K562 (cell line): ENCODE results near the gene SNX19. TPM values are rescaled to one million over a fixed set of nuclear protein-coding genes. Genes with fewer than 3 reads are reported as not detected.

Source experiments
- ATAC-seq: fragments of 200-7000 bp; cut with Tn5 transposase; 3 replicates; pipeline ENCODE4 v1.9.1; 2020; ENCODE audit warnings: moderate library complexity
- BruUV-seq: library from RNA; stranded (reverse); fragments of 400-500 nt; replicated peaks from 2 replicates; lab custom pipeline; 2021; lab: Mats Ljungman, UMichigan
- CTCF ChIA-PET: fragments of 300-600 bp; formaldehyde crosslinking; extraction: SDS; loops from one replicate; lab custom pipeline; 2021; ENCODE audit warnings: low intra/inter-chr PET ratio; lab: Yijun Ruan, JAX
- POLR2A ChIA-PET: fragments of 300-600, 350-650 bp; sonication (Branson Sonifier 250); formaldehyde crosslinking; extraction: SDS; loops from one replicate; lab custom pipeline; 2021; ENCODE audit warnings: antibody characterized with exemption, inconsistent platforms; lab: Yijun Ruan, JAX
- DNase-seq, 4 experiments: peaks; one replicate each; pipeline versions ENCODE4 v3.0.0 to v3.0.0-alpha.2; 2011 to 2018; ENCODE audit warnings: low spot score in 3 of 4, mixed read lengths in 3 of 4; ENCODE audit errors: extremely low read depth in 1 of 4
- FAIRE-seq: peaks from 2 replicates; lab custom pipeline; 2011; peaks lifted over from hg19 to GRCh38; lab: Jason Lieb, UNC
- H2AFZ ChIP-seq: 2 replicates; pipeline ENCODE4 v1.6.0; 2011; ENCODE audit warnings: low read depth, low read length, control low read depth, inconsistent platforms
- H3K27ac ChIP-seq: fragments of 200-600 bp; 3 replicates; pipeline ENCODE4 v1.8.0; 2011; ENCODE audit warnings: low read depth, mild to moderate bottlenecking, control low read depth, inconsistent platforms, low read length, moderate library complexity, mixed read lengths; ENCODE audit errors: extremely low read depth
- H3K27me3 ChIP-seq, 2 experiments: fragments of 300-600 bp in 1 of 2; 2 replicates in 1 of 2; 3 replicates in 1 of 2; pipeline versions ENCODE4 v1.6.0 to v1.8.0; 2011; ENCODE audit warnings: inconsistent platforms in 2 of 2, low read length in 2 of 2, mild to moderate bottlenecking in 1 of 2, mixed read lengths in 1 of 2, moderate library complexity in 1 of 2; ENCODE audit not compliant: control insufficient read depth in 2 of 2, insufficient read depth in 2 of 2
- H3K36me3 ChIP-seq: fragments of 300-600 bp; 3 replicates; pipeline ENCODE4 v1.8.0; 2011; ENCODE audit warnings: mild to moderate bottlenecking, low read length, inconsistent platforms; ENCODE audit not compliant: control insufficient read depth, insufficient read depth
- H3K4me1 ChIP-seq, 2 experiments: fragments of 200-600 bp in 1 of 2; replicated peaks in 1 of 2; 2 replicates in 1 of 2; 3 replicates in 1 of 2; pipeline versions ENCODE4 v1.5.1 to v1.8.0; 2011; ENCODE audit warnings: inconsistent platforms in 2 of 2, low read length in 2 of 2, mild to moderate bottlenecking in 1 of 2, mixed read lengths in 1 of 2, moderate library complexity in 1 of 2; ENCODE audit not compliant: control insufficient read depth in 2 of 2, insufficient read depth in 2 of 2
- H3K4me2 ChIP-seq: 2 replicates; pipeline ENCODE4 v1.6.1; 2011; ENCODE audit warnings: low read length, control low read depth, inconsistent platforms, mixed read lengths; ENCODE audit not compliant: insufficient read depth
- H3K4me3 ChIP-seq: fragments of 200-600 bp; sonication (generic), shearing (Covaris generic); 2 replicates; pipeline ENCODE4 v1.5.1; 2016; ENCODE audit warnings: control low read depth, inconsistent platforms
- H3K79me2 ChIP-seq: fragments of 200-600 bp; 3 replicates; pipeline ENCODE4 v1.8.0; 2011; ENCODE audit warnings: low read length, inconsistent platforms; ENCODE audit not compliant: control insufficient read depth, insufficient read depth
- H3K9ac ChIP-seq, 2 experiments: 2 replicates each; pipeline versions ENCODE4 v1.6.0 to v1.6.1; 2011; ENCODE audit warnings: low read depth in 2 of 2, low read length in 2 of 2, control low read depth in 1 of 2, inconsistent platforms in 1 of 2, mild to moderate bottlenecking in 1 of 2, mixed read lengths in 1 of 2; ENCODE audit not compliant: insufficient read depth in 1 of 2
- H3K9me1 ChIP-seq: one replicate; pipeline ENCODE4 v1.6.0; 2011; ENCODE audit warnings: inconsistent platforms, mild to moderate bottlenecking, low read length, moderate library complexity; ENCODE audit not compliant: control insufficient read depth, insufficient read depth
- H3K9me3 ChIP-seq: replicated peaks from 2 replicates; pipeline ENCODE4 v1.5.1; 2011; ENCODE audit warnings: low read depth, low read length, inconsistent platforms; ENCODE audit not compliant: control insufficient read depth, insufficient read depth
- H4K20me1 ChIP-seq: replicated peaks from 2 replicates; pipeline ENCODE4 v1.6.1; 2011; ENCODE audit warnings: low read length, inconsistent platforms, mixed read lengths; ENCODE audit not compliant: control insufficient read depth, insufficient read depth
- ARID3B ChIP-seq: fragments of 250-450 bp; sonication (Bioruptor Pico); IDR thresholded peaks from 2 replicates; pipeline ENCODE4 v1.4.0; 2020; ENCODE audit warnings: borderline replicate concordance
- CEBPB ChIP-seq: fragments of 450-650 bp; IDR thresholded peaks from 2 replicates; pipeline ENCODE4 v1.6.1; 2016; ENCODE audit warnings: missing genetic modification characterization, missing compliant biosample characterization
- CEBPG ChIP-seq, 3 experiments: fragments of 200-800 bp in 1 of 3; sonication (Bioruptor generic) in 1 of 3; sonication (generic) in 1 of 3; formaldehyde crosslinking in 1 of 3; IDR thresholded peaks in 2 of 3; conservative IDR thresholded peaks in 1 of 3; 2 replicates each; pipeline versions ENCODE4 v1.6.1 to v1.8.0; 2016 to 2022; ENCODE audit warnings: missing compliant biosample characterization in 2 of 3, missing genetic modification characterization in 2 of 3, mild to moderate bottlenecking in 1 of 3, missing genetic modification reagents in 1 of 3
- MCM2 ChIP-seq: fragments of 450-650 bp; IDR thresholded peaks from 2 replicates; pipeline ENCODE4 v1.6.1; 2017; ENCODE audit warnings: low read depth, mild to moderate bottlenecking
- MCM5 ChIP-seq: fragments of 450-650 bp; IDR thresholded peaks from 2 replicates; pipeline ENCODE4 v1.6.1; 2016; ENCODE audit warnings: low read depth
- NR3C1 ChIP-seq: sonication (generic); formaldehyde crosslinking; IDR thresholded peaks from 2 replicates; pipeline ENCODE4 v1.8.1; 2022; ENCODE audit warnings: missing genetic modification reagents
- PBX2 ChIP-seq, 2 experiments: IDR thresholded peaks in 1 of 2; conservative IDR thresholded peaks in 1 of 2; 2 replicates each; pipeline ENCODE4 v1.6.1; 2016; ENCODE audit warnings: low read depth in 2 of 2, mild to moderate bottlenecking in 1 of 2, missing compliant biosample characterization in 1 of 2, missing genetic modification characterization in 1 of 2, moderate library complexity in 1 of 2
- RBM34 ChIP-seq: fragments of 200-400 bp; formaldehyde crosslinking; IDR thresholded peaks from 2 replicates; pipeline ENCODE4 v1.6.1; 2018; ENCODE audit warnings: low read length, borderline replicate concordance; ENCODE audit not compliant: insufficient read depth
- SETDB1 ChIP-seq: IDR thresholded peaks from one replicate; pipeline ENCODE4 v1.6.1; 2012; ENCODE audit warnings: low read length, control low read depth, inconsistent platforms
- SIN3B ChIP-seq: fragments of 450-650 bp; IDR thresholded peaks from 2 replicates; pipeline ENCODE4 v1.6.1; 2017; ENCODE audit warnings: low read depth, mild to moderate bottlenecking, moderate library complexity
- TEAD1 ChIP-seq, 2 experiments: fragments of 450-650 bp in 1 of 2; sonication (generic) in 1 of 2; formaldehyde crosslinking; IDR thresholded peaks; 2 replicates each; pipeline versions ENCODE4 v1.4.0 to v1.8.0; 2020 to 2022; ENCODE audit warnings: mild to moderate bottlenecking in 2 of 2, missing genetic modification reagents in 1 of 2
- ZNF436 ChIP-seq: fragments of 250-450, 450-650 bp; sonication (Bioruptor Pico); formaldehyde crosslinking; IDR thresholded peaks from 2 replicates; pipeline ENCODE4 v1.7.0; 2020; ENCODE audit warnings: mild to moderate bottlenecking
- ZNF75A ChIP-seq: fragments of 450-650 bp; formaldehyde crosslinking; IDR thresholded peaks from 2 replicates; pipeline ENCODE4 v1.4.0; 2020; ENCODE audit warnings: mild to moderate bottlenecking
- WGBS: fragments of 100-300 bp; shearing (Covaris generic); methylation state at CpG from one replicate; pipeline ENCODE4 v1.1.6; 2016; ENCODE audit warnings: low coverage, mixed read lengths; ENCODE audit not compliant: insufficient coverage; ENCODE audit errors: missing lambda C conversion rate; 5-methylcytosine and 5-hydroxymethylcytosine counted together
- in situ Hi-C: fragments of 300-500 bp; cut with MboI; formaldehyde crosslinking; loops from 4 replicates; pipeline ENCODE4 v1.15.0; 2018; ENCODE audit warnings: inconsistent platforms, mixed read lengths
- intact Hi-C: fragments of 100-400 bp; cut with micrococcal nuclease; formaldehyde crosslinking; loops from 2 replicates; pipeline ENCODE4 v1.14.2; 2022
- polyA plus RNA-seq, 8 experiments: library from polyadenylated mRNA; depleted of rRNA in 4 of 8; stranded (reverse) in 5 of 8; unstranded in 3 of 8; fragments of >200 nt; fragmentation: Nextera tagmentation in 2 of 8; fragmentation: Illumina TruSeq in 1 of 8; extraction: Ambion mirVana in 2 of 8; extraction: Trizol in 1 of 8; gene quantifications; 2 replicates each; pipeline versions ENCODE4 v1.2.1 to v1.2.3, GENCODE V29; 2011 to 2014; ENCODE audit warnings: inconsistent platforms in 1 of 8, missing spikeins in 1 of 8
- total RNA-seq, 7 experiments: library from RNA; depleted of rRNA in 6 of 7; stranded (reverse); fragments of >200 nt in 6 of 7; fragmentation: Illumina TruSeq in 2 of 7; extraction: Trizol in 2 of 7; gene quantifications; 2 replicates each; pipeline versions ENCODE4 v1.2.1 to v1.2.3, GENCODE V29; 2011 to 2021; ENCODE audit warnings: low replicate concordance in 1 of 7

The SNX19 gene
- total and polyA plus RNA-seq, 9 of the 15 experiments (the other 6 are each of a cell fraction or from before 2014, with no cell fraction given) = 2.2 to 31.3 (median 19.6) TPM

- H3K9ac ChIP-seq = no peak overlapping the region
- no peaks in the 10 kb centered on the region for H3K9me1 ChIP-seq
- peaks cover 8% of the 10 kb centered on the region for H4K20me1 ChIP-seq
- H3K27me3 ChIP-seq = peaks cover 8 to 20% of the 10 kb centered on the region in 2 experiments
- intact Hi-C loops = no loop called here
- WGBS = 30% methylated on average over 11 of the region's 11 CpGs
- ATAC-seq (peak; percentile 43), FAIRE-seq (no peak), DNase-seq (no peak)
- H3K27ac ChIP-seq = no peak overlapping the region
- ChIA-PET POLR2A (no interaction called here), CTCF (interaction anchor here (8.7 kb wide), 1 partner anchor 431 kb away, joined by 259 read pairs; no protein-coding TSS in a partner anchor)
- no peaks in the 10 kb centered on the region for H3K36me3 ChIP-seq
- H3K4me3 ChIP-seq = no peak overlapping the region
- no TSS peak for BruUV-seq
- no peak overlapping the region for H3K4me2 ChIP-seq
- no peaks in the 10 kb centered on the region for H3K79me2 ChIP-seq
- H3K9me3 ChIP-seq = no peaks in the 10 kb centered on the region
- TF ChIP-seq ZNF436 (no peak), MCM2 (no peak), CEBPG (CRISPR knock-in tag; IDR thresholded peaks at IDR 0.05) (no peak), CEBPG (tag; conservative IDR thresholded peaks at IDR 0.05 in 1 of 2, IDR thresholded peaks at IDR 0.05 in 1 of 2) (peak; percentile 51 to 69; a peak in 3 of 4 replicates), ZNF75A (CRISPR knock-in tag) (no peak), PBX2 (CRISPR knock-in tag; IDR thresholded peaks at IDR 0.05; ENCODE audit: low read depth) (no peak), PBX2 (tag; conservative IDR thresholded peaks at IDR 0.05; ENCODE audit: low read depth) (no peak), CEBPB (tag) (peak; percentile 10; the same call in 1 of the 2 replicates), MCM5 (no peak), TEAD1 (CRISPR knock-in tag; IDR thresholded peaks at IDR 0.05) (no peak), RBM34 (no peak), NR3C1 (CRISPR knock-in tag) (no peak), SETDB1 (no peak), ARID3B (CRISPR knock-in tag) (no peak), SIN3B (no peak)
- peaks cover 0 to 3% of the 10 kb centered on the region in 2 experiments; a peak in 1 of 5 replicates for H3K4me1 ChIP-seq
- no peak overlapping the region for H2AFZ ChIP-seq
- in situ Hi-C loops = loop anchor here (5.0 kb wide), 1 partner anchor 428 kb away; no protein-coding TSS in a partner anchor
Measured at GRCh38 chr11:130865091-130865773, 51.0 kb downstream of the SNX19 start.
